ENCODE results near the gene LRRC71.
"Not testable (repeated sequence)": the region's sequence is repeated elsewhere in the genome, so short reads cannot be mapped to it uniquely, and the experiment has no call there.

Gene LRRC71

GRCh38 chr1:156912861-156913808, 7.3 kb upstream of the LRRC71 start:
- peaks cover 67% of the 10 kb centered on the region for H3K27me3 Mint-ChIP-seq
- no peaks in the 10 kb centered on the region for H3K9me3 Mint-ChIP-seq
- no peak overlapping the region for H3K4me3 Mint-ChIP-seq
- H3K27ac Mint-ChIP-seq (ENCODE audit: low read depth): no peak overlapping the region
- peaks cover 5% of the 10 kb centered on the region for H3K4me1 Mint-ChIP-seq
- ATAC-seq (replicated peaks; ENCODE audit: extremely low read depth, poor library complexity, severe bottlenecking) (no peak), DNase-seq (ENCODE audit: low spot score in 2 of 2) (no peak)
- peaks cover 4% of the 10 kb centered on the region for H3K36me3 Mint-ChIP-seq (ENCODE audit: insufficient read depth)

GRCh38 chr1:156913809-156914387, 6.5 kb upstream of the LRRC71 start:
- H3K9me3 Mint-ChIP-seq: no peaks in the 10 kb centered on the region
- peaks cover 4% of the 10 kb centered on the region for H3K36me3 Mint-ChIP-seq (ENCODE audit: insufficient read depth)
- no peak overlapping the region for H3K4me3 Mint-ChIP-seq
- no peak overlapping the region for H3K27ac Mint-ChIP-seq (ENCODE audit: low read depth)
- DNase-seq (ENCODE audit: low spot score in 2 of 2) (no peak), ATAC-seq (replicated peaks; ENCODE audit: extremely low read depth, poor library complexity, severe bottlenecking) (no peak)
- peaks cover 5% of the 10 kb centered on the region for H3K4me1 Mint-ChIP-seq
- peaks cover 74% of the 10 kb centered on the region for H3K27me3 Mint-ChIP-seq

GRCh38 chr1:156914440-156914856, 6.0 kb upstream of the LRRC71 start:
- no peaks in the 10 kb centered on the region for H3K9me3 Mint-ChIP-seq
- no peak for ATAC-seq (replicated peaks; ENCODE audit: extremely low read depth, poor library complexity, severe bottlenecking)
- peaks cover 5% of the 10 kb centered on the region for H3K4me1 Mint-ChIP-seq
- H3K27ac Mint-ChIP-seq (ENCODE audit: low read depth): no peak overlapping the region
- DNase-seq (ENCODE audit: low spot score in 2 of 2): no peak
- peaks cover 80% of the 10 kb centered on the region for H3K27me3 Mint-ChIP-seq
- peaks cover 4% of the 10 kb centered on the region for H3K36me3 Mint-ChIP-seq (ENCODE audit: insufficient read depth)
- H3K4me3 Mint-ChIP-seq: no peak overlapping the region

- Mint-ChIP-seq H3K27me3 (peaks cover 78% of the 10 kb centered on the region), H3K36me3 (ENCODE audit: insufficient read depth) (peaks cover 2% of the 10 kb centered on the region), H3K9me3 (no peaks in the 10 kb centered on the region), H3K4me3 (no peak overlapping the region), H3K27ac (ENCODE audit: low read depth) (no peak overlapping the region), H3K4me1 (peaks cover 6% of the 10 kb centered on the region)
- DNase-seq (ENCODE audit: low spot score in 2 of 2) (no peak), ATAC-seq (replicated peaks; ENCODE audit: extremely low read depth, poor library complexity, severe bottlenecking) (no peak)
These were observed 659 bp downstream of the LRRC71 start for GRCh38 chr1:156921053-156921529.

GRCh38 chr1:156922986-156923669, 2.7 kb downstream of the LRRC71 start:
- DNase-seq (ENCODE audit: low spot score in 2 of 2): no peak
- Mint-ChIP-seq H3K27ac (ENCODE audit: low read depth) (no peak overlapping the region), H3K4me3 (peak overlapping the region; percentile 14), H3K36me3 (ENCODE audit: insufficient read depth) (peaks cover 3% of the 10 kb centered on the region), H3K27me3 (peaks cover 91% of the 10 kb centered on the region), H3K9me3 (no peaks in the 10 kb centered on the region), H3K4me1 (peaks cover 10% of the 10 kb centered on the region)
- no peak for ATAC-seq (replicated peaks; ENCODE audit: extremely low read depth, poor library complexity, severe bottlenecking)

- Mint-ChIP-seq H3K36me3 (ENCODE audit: insufficient read depth) (peaks cover 4% of the 10 kb centered on the region), H3K27me3 (peaks cover 91% of the 10 kb centered on the region), H3K4me1 (peaks cover 13% of the 10 kb centered on the region), H3K27ac (ENCODE audit: low read depth) (no peak overlapping the region), H3K9me3 (no peaks in the 10 kb centered on the region), H3K4me3 (no peak overlapping the region)
- ATAC-seq (replicated peaks; ENCODE audit: extremely low read depth, poor library complexity, severe bottlenecking): no peak
- no peak for DNase-seq (ENCODE audit: low spot score in 2 of 2)
These were observed 3.4 kb downstream of the LRRC71 start for GRCh38 chr1:156923670-156924477.

GRCh38 chr1:156924478-156925153, 4.2 kb downstream of the LRRC71 start:
- DNase-seq (ENCODE audit: low spot score in 2 of 2) (no peak), ATAC-seq (replicated peaks; ENCODE audit: extremely low read depth, poor library complexity, severe bottlenecking) (no peak)
- peaks cover 92% of the 10 kb centered on the region for H3K27me3 Mint-ChIP-seq
- peaks cover 4% of the 10 kb centered on the region for H3K36me3 Mint-ChIP-seq (ENCODE audit: insufficient read depth)
- peaks cover 13% of the 10 kb centered on the region for H3K4me1 Mint-ChIP-seq
- H3K27ac Mint-ChIP-seq (ENCODE audit: low read depth): no peak overlapping the region
- H3K9me3 Mint-ChIP-seq: no peaks in the 10 kb centered on the region
- H3K4me3 Mint-ChIP-seq: no peak overlapping the region

GRCh38 chr1:156925154-156926010, 5.0 kb downstream of the LRRC71 start:
- Mint-ChIP-seq H3K36me3 (ENCODE audit: insufficient read depth) (peaks cover 4% of the 10 kb centered on the region), H3K4me1 (peaks cover 13% of the 10 kb centered on the region), H3K27ac (ENCODE audit: low read depth) (no peak overlapping the region), H3K4me3 (no peak overlapping the region), H3K27me3 (peaks cover 93% of the 10 kb centered on the region), H3K9me3 (no peaks in the 10 kb centered on the region)
- DNase-seq (ENCODE audit: low spot score in 2 of 2) (no peak), ATAC-seq (replicated peaks; ENCODE audit: extremely low read depth, poor library complexity, severe bottlenecking) (no peak)

GRCh38 chr1:156926175-156926574, 5.7 kb downstream of the LRRC71 start:
- ATAC-seq (replicated peaks; ENCODE audit: extremely low read depth, poor library complexity, severe bottlenecking) (no peak), DNase-seq (ENCODE audit: low spot score in 2 of 2) (no peak)
- no peaks in the 10 kb centered on the region for H3K9me3 Mint-ChIP-seq
- no peak overlapping the region for H3K27ac Mint-ChIP-seq (ENCODE audit: low read depth)
- H3K27me3 Mint-ChIP-seq: peaks cover 93% of the 10 kb centered on the region
- H3K4me1 Mint-ChIP-seq: peaks cover 13% of the 10 kb centered on the region
- no peak overlapping the region for H3K4me3 Mint-ChIP-seq
- peaks cover 4% of the 10 kb centered on the region for H3K36me3 Mint-ChIP-seq (ENCODE audit: insufficient read depth)

- H3K4me3 Mint-ChIP-seq; H3K27ac Mint-ChIP-seq (ENCODE audit: low read depth); H3K36me3 Mint-ChIP-seq (ENCODE audit: insufficient read depth); DNase-seq (ENCODE audit: low spot score in 2 of 2); ATAC-seq (replicated peaks; ENCODE audit: extremely low read depth, poor library complexity, severe bottlenecking); H3K9me3 Mint-ChIP-seq: not testable (repeated sequence)
- peaks cover 93% of the 10 kb centered on the region for H3K27me3 Mint-ChIP-seq
- peaks cover 13% of the 10 kb centered on the region for H3K4me1 Mint-ChIP-seq
These were observed 6.3 kb downstream of the LRRC71 start for GRCh38 chr1:156926695-156927094.

Measured in central memory CD8-positive, alpha-beta T cell (primary cell).